ENCODE results near the gene RAD54L.
"Not testable (repeated sequence)": the region's sequence is repeated elsewhere in the genome, so short reads cannot be mapped to it uniquely, and the experiment has no call there.

Gene RAD54L

DNA sequence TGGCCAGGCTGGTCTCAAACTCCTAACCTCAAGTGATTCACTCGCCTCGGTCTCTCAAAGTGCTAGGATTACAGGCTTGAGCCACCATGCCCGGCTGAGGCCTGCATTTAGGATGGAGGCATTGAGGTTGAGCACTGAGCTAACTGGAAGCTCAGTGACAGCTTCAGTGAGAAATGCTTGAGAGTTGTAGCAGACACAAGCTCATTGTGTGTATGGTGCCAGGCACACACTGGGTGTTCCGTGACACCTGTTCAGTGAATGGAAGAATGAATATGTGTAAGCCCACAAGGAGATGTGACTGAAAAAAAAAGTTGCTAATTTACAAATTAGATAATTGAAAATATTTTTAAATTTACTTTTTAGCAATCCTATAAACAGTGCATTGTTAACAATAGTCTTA is 22.6 kb upstream of the RAD54L start:
- no peaks in the 10 kb centered on the region for H3K36me3 ChIP-seq (ENCODE audit: low read length)
- no peak overlapping the region for H3K27ac ChIP-seq (ENCODE audit: low read depth, low read length)
- no peaks in the 10 kb centered on the region for H3K9me3 ChIP-seq (ENCODE audit: insufficient read depth, low read length)
- no peak for TF ChIP-seq CTCF (IDR thresholded peaks at IDR 0.05; ENCODE audit: insufficient read depth, low read length, poor library complexity, severe bottlenecking)
- TF ChIP-seq EZH2phosphoT487 (conservative IDR thresholded peaks at IDR 0.05; ENCODE audit: low read length): no peak
- H3K4me2 ChIP-seq (ENCODE audit: low read depth, low read length, poor library complexity, severe bottlenecking): no peak overlapping the region
- H3K27me3 ChIP-seq (ENCODE audit: low read length): no peaks in the 10 kb centered on the region
- no peaks in the 10 kb centered on the region for H3K9me2 ChIP-seq (replicated peaks; ENCODE audit: insufficient read depth, low read length)
- no peaks in the 10 kb centered on the region for H3K79me2 ChIP-seq (ENCODE audit: insufficient read depth, low read length)
- H3K4me3 ChIP-seq (ENCODE audit: insufficient read depth, low read length, poor library complexity, severe bottlenecking): no peak overlapping the region
- H2AFZ ChIP-seq (ENCODE audit: low read depth, low read length, severe bottlenecking): no peak overlapping the region
- no peaks in the 10 kb centered on the region for H3F3A ChIP-seq (ENCODE audit: insufficient read depth)
- H3K9ac ChIP-seq (ENCODE audit: low read length): no peak overlapping the region
- H4K20me1 ChIP-seq (ENCODE audit: low read depth, low read length): no peaks in the 10 kb centered on the region

DNA sequence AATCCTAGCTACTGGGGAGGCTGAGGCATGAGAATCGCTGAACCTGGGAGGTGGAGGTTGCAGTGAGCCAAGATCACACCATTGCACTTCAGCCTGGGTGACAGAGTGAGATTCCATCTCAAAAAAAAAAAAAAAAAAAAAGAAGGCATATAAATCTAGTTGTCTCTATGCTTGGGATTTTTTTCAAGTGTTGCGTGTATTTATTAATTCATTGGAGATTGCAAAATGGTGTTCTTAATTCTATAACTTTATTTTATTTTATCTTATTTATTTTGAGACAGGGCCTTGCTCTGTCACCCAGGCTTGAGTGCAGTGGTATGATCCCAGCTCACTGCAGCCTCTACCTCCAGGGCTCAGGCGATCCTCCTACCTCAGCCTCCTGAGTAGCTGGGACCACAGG is 16.3 kb upstream of the RAD54L start:
- not testable (repeated sequence) for H3K36me3 ChIP-seq (ENCODE audit: low read length); H3K9me2 ChIP-seq (replicated peaks; ENCODE audit: insufficient read depth, low read length); H3K9me3 ChIP-seq (ENCODE audit: insufficient read depth, low read length); H3K79me2 ChIP-seq (ENCODE audit: insufficient read depth, low read length); H3K27ac ChIP-seq (ENCODE audit: low read depth, low read length); H4K20me1 ChIP-seq (ENCODE audit: low read depth, low read length); H3K9ac ChIP-seq (ENCODE audit: low read length); H3F3A ChIP-seq (ENCODE audit: insufficient read depth); H3K27me3 ChIP-seq (ENCODE audit: low read length); H2AFZ ChIP-seq (ENCODE audit: low read depth, low read length, severe bottlenecking); H3K4me2 ChIP-seq (ENCODE audit: low read depth, low read length, poor library complexity, severe bottlenecking); H3K4me3 ChIP-seq (ENCODE audit: insufficient read depth, low read length, poor library complexity, severe bottlenecking)

DNA sequence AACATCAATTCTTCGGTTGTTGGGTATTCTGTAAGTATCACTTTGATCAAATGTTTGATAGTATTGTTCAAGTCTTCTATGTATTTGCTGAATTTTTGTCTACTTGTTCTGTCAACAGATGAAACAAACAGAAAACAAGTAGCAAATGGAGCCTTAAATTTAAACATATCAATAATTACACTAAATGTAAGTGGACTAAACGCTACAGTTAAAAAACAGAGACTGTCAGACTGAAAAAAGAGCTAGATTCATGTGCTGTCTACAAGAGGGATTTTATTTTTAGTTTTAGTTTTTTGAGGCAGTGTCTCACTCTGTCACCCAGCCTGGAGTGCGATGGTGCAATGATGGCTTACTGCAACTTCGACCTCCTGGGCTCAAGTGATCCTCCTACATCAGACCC is 10.7 kb upstream of the RAD54L start:
- H3K27me3 ChIP-seq (ENCODE audit: low read length): no peaks in the 10 kb centered on the region
- no peak for TF ChIP-seq EZH2phosphoT487 (conservative IDR thresholded peaks at IDR 0.05; ENCODE audit: low read length)
- no peak for TF ChIP-seq CTCF (IDR thresholded peaks at IDR 0.05; ENCODE audit: insufficient read depth, low read length, poor library complexity, severe bottlenecking)
- H3K9me2 ChIP-seq (replicated peaks; ENCODE audit: insufficient read depth, low read length): no peaks in the 10 kb centered on the region
- no peaks in the 10 kb centered on the region for H3K36me3 ChIP-seq (ENCODE audit: low read length)
- no peaks in the 10 kb centered on the region for H3K79me2 ChIP-seq (ENCODE audit: insufficient read depth, low read length)
- no peak overlapping the region for H3K4me2 ChIP-seq (ENCODE audit: low read depth, low read length, poor library complexity, severe bottlenecking)
- no peak overlapping the region for H3K4me3 ChIP-seq (ENCODE audit: insufficient read depth, low read length, poor library complexity, severe bottlenecking)
- H2AFZ ChIP-seq (ENCODE audit: low read depth, low read length, severe bottlenecking): no peak overlapping the region
- H3F3A ChIP-seq (ENCODE audit: insufficient read depth): no peaks in the 10 kb centered on the region
- no peak overlapping the region for H3K27ac ChIP-seq (ENCODE audit: low read depth, low read length)
- H4K20me1 ChIP-seq (ENCODE audit: low read depth, low read length): no peaks in the 10 kb centered on the region
- H3K9me3 ChIP-seq (ENCODE audit: insufficient read depth, low read length): peaks cover 8% of the 10 kb centered on the region; the same call in 1 of the 2 replicates
- no peak overlapping the region for H3K9ac ChIP-seq (ENCODE audit: low read length)

DNA sequence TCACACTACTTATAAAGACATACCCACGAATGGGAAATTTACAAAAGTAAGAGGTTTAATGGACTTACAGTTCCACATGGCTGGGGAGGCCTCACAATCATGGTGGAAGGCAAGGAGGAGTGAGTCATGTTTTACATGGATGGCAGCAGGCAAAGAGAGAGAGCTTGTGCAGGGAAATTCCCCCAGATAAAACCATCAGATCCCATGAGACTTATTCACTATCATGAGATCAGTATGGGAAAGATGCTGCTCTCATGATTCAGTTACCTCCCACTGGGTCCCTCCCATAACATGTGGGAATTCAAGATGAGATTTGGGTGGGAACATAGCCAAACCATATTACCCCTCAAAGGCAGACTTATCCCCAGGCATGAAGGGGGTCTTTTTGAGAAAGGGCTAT is 8.7 kb upstream of the RAD54L start:
- H3K9me3 ChIP-seq (ENCODE audit: insufficient read depth, low read length); H3K79me2 ChIP-seq (ENCODE audit: insufficient read depth, low read length): not testable (repeated sequence)

DNA sequence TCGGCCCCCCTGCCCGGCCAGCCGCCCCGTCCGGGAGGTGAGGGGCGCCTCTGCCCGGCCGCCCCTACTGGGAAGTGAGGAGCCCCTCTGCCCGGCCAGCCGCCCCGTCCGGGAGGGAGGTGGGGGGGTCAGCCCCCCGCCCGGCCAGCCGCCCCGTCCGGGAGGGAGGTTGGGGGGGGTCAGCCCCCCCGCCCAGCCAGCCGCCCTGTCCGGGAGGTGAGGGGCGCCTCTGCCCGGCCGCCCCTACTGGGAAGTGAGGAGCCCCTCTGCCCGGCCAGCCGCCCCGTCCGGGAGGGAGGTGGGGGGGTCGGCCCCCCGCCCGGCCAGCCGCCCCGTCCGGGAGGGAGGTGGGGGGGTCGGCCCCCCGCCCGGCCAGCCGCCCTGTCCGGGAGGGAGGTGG is 5.8 kb upstream of the RAD54L start:
- H2AFZ ChIP-seq (ENCODE audit: low read depth, low read length, severe bottlenecking); H4K20me1 ChIP-seq (ENCODE audit: low read depth, low read length); H3K9ac ChIP-seq (ENCODE audit: low read length); H3K79me2 ChIP-seq (ENCODE audit: insufficient read depth, low read length); H3K27ac ChIP-seq (ENCODE audit: low read depth, low read length); H3K9me2 ChIP-seq (replicated peaks; ENCODE audit: insufficient read depth, low read length); H3K9me3 ChIP-seq (ENCODE audit: insufficient read depth, low read length); H3K4me2 ChIP-seq (ENCODE audit: low read depth, low read length, poor library complexity, severe bottlenecking); H3F3A ChIP-seq (ENCODE audit: insufficient read depth); H3K36me3 ChIP-seq (ENCODE audit: low read length); H3K4me3 ChIP-seq (ENCODE audit: insufficient read depth, low read length, poor library complexity, severe bottlenecking); H3K27me3 ChIP-seq (ENCODE audit: low read length): not testable (repeated sequence)

More for the DNA sequence above, 8.7 kb upstream of the RAD54L start:
- not testable (repeated sequence) for H4K20me1 ChIP-seq (ENCODE audit: low read depth, low read length); H3K9ac ChIP-seq (ENCODE audit: low read length); H3K27me3 ChIP-seq (ENCODE audit: low read length); H2AFZ ChIP-seq (ENCODE audit: low read depth, low read length, severe bottlenecking); H3K36me3 ChIP-seq (ENCODE audit: low read length); H3K9me2 ChIP-seq (replicated peaks; ENCODE audit: insufficient read depth, low read length); H3K27ac ChIP-seq (ENCODE audit: low read depth, low read length); H3K4me2 ChIP-seq (ENCODE audit: low read depth, low read length, poor library complexity, severe bottlenecking); H3K4me3 ChIP-seq (ENCODE audit: insufficient read depth, low read length, poor library complexity, severe bottlenecking); H3F3A ChIP-seq (ENCODE audit: insufficient read depth)
